ENCODE measurements around the gene IGLON5. TPM values are rescaled to one million over a fixed set of nuclear protein-coding genes. Genes with fewer than 3 reads are reported as not detected.

Gene IGLON5
- not detected for total RNA-seq

DNA sequence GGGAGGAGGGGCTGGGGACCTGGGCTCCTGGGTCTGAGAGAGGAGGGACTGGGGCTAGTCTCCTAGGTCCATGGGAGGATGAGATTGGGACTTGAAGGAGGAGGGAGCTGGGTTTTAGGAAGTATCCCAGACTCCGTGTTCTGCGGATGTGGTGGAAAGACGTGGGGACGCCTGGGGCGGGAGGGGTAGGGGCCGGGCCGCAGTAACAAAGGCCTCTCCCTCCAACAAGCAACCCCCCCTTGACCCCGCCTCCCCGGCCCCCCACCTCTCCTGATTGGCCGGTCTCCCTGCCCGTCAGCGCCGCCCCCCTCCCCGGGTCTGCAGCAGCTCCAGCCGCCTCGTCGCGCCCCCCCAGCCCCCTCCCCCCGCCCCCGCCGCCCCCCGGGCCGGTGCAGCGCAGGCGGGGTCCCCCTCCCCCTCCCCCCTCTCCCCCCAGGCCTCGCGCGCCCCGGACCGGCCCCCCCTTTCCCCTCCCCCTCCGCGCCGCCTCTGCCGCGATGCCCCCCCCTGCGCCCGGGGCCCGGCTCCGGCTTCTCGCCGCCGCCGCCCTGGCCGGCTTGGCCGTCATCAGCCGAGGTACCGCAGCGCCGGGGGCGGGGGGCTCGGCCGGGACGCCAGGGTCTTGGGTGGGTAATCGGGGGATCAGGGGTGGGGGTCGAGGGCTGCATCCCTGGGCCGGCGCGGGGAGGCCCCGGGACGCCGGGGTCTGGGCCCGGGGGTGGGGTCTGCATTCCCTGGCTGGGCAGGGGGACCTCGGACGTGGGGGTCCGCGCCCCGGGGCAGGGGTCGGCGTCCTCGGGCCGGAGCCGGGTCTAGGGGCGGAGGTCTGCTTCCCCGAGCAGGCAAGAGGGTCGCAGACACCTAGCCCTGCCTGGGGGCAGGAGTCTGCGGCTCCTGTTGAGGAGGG is at the start of gene IGLON5:
IGLON5 (plus strand) TSS at position 294 of the 907 bp plus-strand sequence; CDS start at position 498, 204 bp downstream.
- Histone ChIP-seq H3K4me1 (no peaks in the 10 kb centered on the region), H3K27ac (no peak within 1 kb of the TSS), H3K27me3 (peaks cover 0 to 10% of the 10 kb centered on the region in 2 donors), H3K4me3 (no peak within 1 kb of the TSS), H3K36me3 (replicated peaks in 1 of 2; ENCODE audit: insufficient read depth in 1 of 2, low read depth in 2 of 2) (no peaks in the 10 kb centered on the region), H3K9me3 (peaks cover 0 to 10% (median 0%) of the 10 kb centered on the region in 3 donors)
- ATAC-seq, result no peak
- WGBS, 2 donors, result 2 to 7% methylated on average over 3 to 33 of the region's 76 CpGs
- TF ChIP-seq POLR2A (IDR thresholded peaks at IDR 0.05), result no peak
- TF ChIP-seq, protein P1, sequence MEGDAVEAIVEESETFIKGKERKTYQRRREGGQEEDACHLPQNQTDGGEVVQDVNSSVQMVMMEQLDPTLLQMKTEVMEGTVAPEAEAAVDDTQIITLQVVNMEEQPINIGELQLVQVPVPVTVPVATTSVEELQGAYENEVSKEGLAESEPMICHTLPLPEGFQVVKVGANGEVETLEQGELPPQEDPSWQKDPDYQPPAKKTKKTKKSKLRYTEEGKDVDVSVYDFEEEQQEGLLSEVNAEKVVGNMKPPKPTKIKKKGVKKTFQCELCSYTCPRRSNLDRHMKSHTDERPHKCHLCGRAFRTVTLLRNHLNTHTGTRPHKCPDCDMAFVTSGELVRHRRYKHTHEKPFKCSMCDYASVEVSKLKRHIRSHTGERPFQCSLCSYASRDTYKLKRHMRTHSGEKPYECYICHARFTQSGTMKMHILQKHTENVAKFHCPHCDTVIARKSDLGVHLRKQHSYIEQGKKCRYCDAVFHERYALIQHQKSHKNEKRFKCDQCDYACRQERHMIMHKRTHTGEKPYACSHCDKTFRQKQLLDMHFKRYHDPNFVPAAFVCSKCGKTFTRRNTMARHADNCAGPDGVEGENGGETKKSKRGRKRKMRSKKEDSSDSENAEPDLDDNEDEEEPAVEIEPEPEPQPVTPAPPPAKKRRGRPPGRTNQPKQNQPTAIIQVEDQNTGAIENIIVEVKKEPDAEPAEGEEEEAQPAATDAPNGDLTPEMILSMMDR (IDR thresholded peaks at IDR 0.05), result no peak
- no peak for DNase-seq
- intact Hi-C loops (cut with DNase I), result no loop called here

DNA sequence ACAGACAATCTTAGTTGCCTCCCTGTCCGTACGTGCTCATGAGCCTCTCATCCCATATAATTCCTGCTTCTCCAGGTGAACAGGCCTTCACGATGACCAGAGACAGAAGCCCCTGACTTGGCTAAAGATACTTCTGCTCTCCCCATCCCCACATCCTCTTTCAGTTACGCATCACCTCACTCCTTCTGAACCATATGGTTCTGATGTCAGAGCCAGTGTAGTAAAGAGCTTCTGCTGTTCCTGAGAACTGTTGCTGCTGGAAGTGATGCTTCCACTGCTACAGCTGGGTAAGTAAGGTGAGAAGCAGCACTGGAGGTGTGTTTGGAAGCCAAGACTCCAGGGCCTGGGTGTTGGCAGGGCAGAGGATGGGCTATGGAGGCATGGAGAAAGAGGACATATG is 47.6 kb upstream of the IGLON5 start:
- TF ChIP-seq, protein P1 (IDR thresholded peaks at IDR 0.05), result no peak
- no peak for TF ChIP-seq POLR2A (IDR thresholded peaks at IDR 0.05)
- Histone ChIP-seq H3K9me3 (no peaks in the 10 kb centered on the region), H3K36me3 (replicated peaks in 1 of 2; ENCODE audit: insufficient read depth in 1 of 2, low read depth in 2 of 2) (no peaks in the 10 kb centered on the region), H3K4me3 (no peak overlapping the region), H3K4me1 (no peaks in the 10 kb centered on the region), H3K27ac (no peak overlapping the region), H3K27me3 (no peaks in the 10 kb centered on the region)
- DNase-seq, result no peak
- no peak for ATAC-seq
- 52 to 69% methylated on average over 4 of the region's 4 CpGs for WGBS, 2 donors
- intact Hi-C loops (cut with DNase I), result no loop called here

DNA sequence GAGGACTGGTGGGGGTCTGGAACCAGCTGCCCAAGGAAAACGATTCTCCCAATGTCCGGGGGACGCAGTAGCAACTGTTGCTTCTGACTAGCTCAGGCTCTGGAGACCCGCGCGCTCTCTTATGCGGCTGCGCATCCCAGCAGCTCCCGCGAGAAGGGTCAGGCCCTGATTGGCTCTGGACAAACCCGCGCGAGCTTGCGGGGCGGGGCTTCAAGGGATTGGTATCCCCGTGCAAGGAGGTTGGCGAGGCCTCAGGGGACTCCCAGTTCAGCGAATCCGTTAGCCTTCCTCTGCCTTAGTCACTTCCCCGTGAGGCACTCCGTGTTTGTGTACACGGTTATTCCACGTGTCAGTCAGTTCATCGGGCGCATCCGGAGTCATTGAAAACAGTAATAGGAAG is 40.4 kb upstream of the IGLON5 start:
- DNase-seq (no peak), ATAC-seq (no peak)
- Histone ChIP-seq H3K27me3 (no peaks in the 10 kb centered on the region), H3K4me3 (no peak overlapping the region), H3K36me3 (replicated peaks in 1 of 2; ENCODE audit: insufficient read depth in 1 of 2, low read depth in 2 of 2) (no peaks in the 10 kb centered on the region), H3K27ac (no peak overlapping the region), H3K9me3 (no peaks in the 10 kb centered on the region), H3K4me1 (no peaks in the 10 kb centered on the region)
- TF ChIP-seq POLR2A (IDR thresholded peaks at IDR 0.05), result no peak
- TF ChIP-seq, protein P1 (IDR thresholded peaks at IDR 0.05), result no peak
- intact Hi-C loops (cut with DNase I), result no loop called here
- 38 to 51% methylated on average over 21 to 26 of the region's 26 CpGs for WGBS, 2 donors

DNA sequence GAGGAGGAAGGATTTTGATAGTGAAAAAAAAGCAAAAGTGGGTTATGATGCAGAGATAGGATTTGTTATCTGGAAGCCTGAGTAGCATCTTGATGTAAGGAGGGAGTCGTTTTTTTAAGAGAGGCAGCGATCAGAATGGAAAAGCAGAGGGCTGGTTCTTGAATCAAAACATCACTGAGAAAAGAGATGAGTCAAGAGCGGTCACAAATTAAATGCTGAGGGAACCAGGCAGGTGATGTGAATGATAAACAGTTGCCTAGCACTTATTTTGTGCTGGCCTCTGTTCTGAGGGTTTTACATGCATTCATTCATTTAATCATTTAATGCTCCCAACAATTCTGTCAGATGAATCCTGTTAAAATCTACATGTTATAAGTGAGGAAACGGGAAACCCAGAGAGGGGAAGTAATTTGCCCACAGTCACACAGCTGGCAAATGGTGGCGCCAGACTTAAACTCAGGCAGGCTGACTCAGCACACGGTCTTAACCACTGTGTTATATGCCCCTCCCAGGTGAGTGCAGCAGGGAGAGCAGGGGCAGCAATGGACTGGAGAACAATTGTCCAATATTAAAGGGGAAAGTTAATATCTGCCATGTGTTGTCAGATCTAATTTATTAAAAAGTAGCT is 39.1 kb upstream of the IGLON5 start:
- ATAC-seq, result no peak
- Histone ChIP-seq H3K4me3 (no peak overlapping the region), H3K27me3 (no peaks in the 10 kb centered on the region), H3K36me3 (replicated peaks in 1 of 2; ENCODE audit: insufficient read depth in 1 of 2, low read depth in 2 of 2) (no peaks in the 10 kb centered on the region), H3K9me3 (no peaks in the 10 kb centered on the region), H3K27ac (no peak overlapping the region), H3K4me1 (no peaks in the 10 kb centered on the region)
- no peak for TF ChIP-seq POLR2A (IDR thresholded peaks at IDR 0.05)
- TF ChIP-seq, protein P1 (IDR thresholded peaks at IDR 0.05), result no peak
- no peak for DNase-seq
- 45 to 48% methylated on average over 6 of the region's 6 CpGs for WGBS, 2 donors
- intact Hi-C loops (cut with DNase I), result no loop called here

All from body of pancreas (tissue), 4 donors.